Osteoblast (primary cell): Measurements from ENCODE around the gene AGT. TPM values are rescaled to one million over a fixed set of nuclear protein-coding genes. Genes with fewer than 3 reads are reported as not detected.

ENCODE experiments used
- DNase-seq: peaks from one replicate; pipeline ENCODE4 v3.0.0; 2011; ENCODE audit warnings: low spot score, mixed read lengths; ENCODE audit not compliant: insufficient read length; ENCODE audit errors: missing footprints
- H2AFZ ChIP-seq: 2 replicates; pipeline ENCODE4 v1.6.0; 2011; ENCODE audit warnings: mild to moderate bottlenecking, low read length
- H3K27ac ChIP-seq: 2 replicates; pipeline ENCODE4 v1.5.1; 2011; ENCODE audit warnings: mild to moderate bottlenecking, low read depth, low read length, moderate library complexity
- H3K27me3 ChIP-seq: 2 replicates; pipeline ENCODE4 v1.6.0; 2012; ENCODE audit warnings: mild to moderate bottlenecking, control low read depth, inconsistent platforms, low read length, moderate library complexity; ENCODE audit not compliant: insufficient read depth
- H3K36me3 ChIP-seq: 2 replicates; pipeline ENCODE4 v1.5.1; 2011; ENCODE audit warnings: mild to moderate bottlenecking, low read length, control low read depth, moderate library complexity; ENCODE audit not compliant: insufficient read depth
- H3K4me1 ChIP-seq: 2 replicates; pipeline ENCODE4 v1.5.1; 2011; ENCODE audit warnings: mild to moderate bottlenecking, low read length, control low read depth, moderate library complexity; ENCODE audit not compliant: insufficient read depth
- H3K4me2 ChIP-seq: 2 replicates; pipeline ENCODE4 v1.6.0; 2011; ENCODE audit warnings: mild to moderate bottlenecking, low read length; ENCODE audit not compliant: insufficient read depth
- H3K4me3 ChIP-seq: fragments of 200-600 bp; sonication (generic); 3 replicates; pipeline ENCODE4 v1.5.1; 2012; ENCODE audit warnings: mild to moderate bottlenecking, low read length, inconsistent platforms; ENCODE audit not compliant: insufficient read depth
- H3K79me2 ChIP-seq: 2 replicates; pipeline ENCODE4 v1.6.0; 2012; ENCODE audit warnings: mild to moderate bottlenecking, low read length, control low read depth, inconsistent platforms; ENCODE audit not compliant: insufficient read depth
- H3K9me3 ChIP-seq: 2 replicates; pipeline ENCODE4 v1.5.1; 2011; ENCODE audit warnings: low read depth, low read length, control low read depth
- H4K20me1 ChIP-seq: 2 replicates; pipeline ENCODE4 v1.6.0; 2012; ENCODE audit warnings: mild to moderate bottlenecking, low read length, control low read depth; ENCODE audit not compliant: insufficient read depth
- CTCF ChIP-seq: IDR thresholded peaks from 2 replicates; pipeline ENCODE4 v1.5.1; 2011; ENCODE audit warnings: mild to moderate bottlenecking, low read depth, low read length, moderate library complexity; ENCODE audit errors: extremely low read depth
- total RNA-seq: library from RNA; depleted of rRNA; stranded (reverse); fragments of >200 nt; gene quantifications from 2 replicates; pipeline ENCODE4 v1.2.3, GENCODE V29; 2012

The AGT gene
- total RNA-seq, 1 donor: 6.2 TPM

- Histone ChIP-seq H3K27me3 (no peaks in the 10 kb centered on the region), H4K20me1 (no peaks in the 10 kb centered on the region), H3K79me2 (no peaks in the 10 kb centered on the region), H2AFZ (no peak overlapping the region), H3K9me3 (no peaks in the 10 kb centered on the region), H3K4me3 (no peak overlapping the region), H3K4me2 (no peak overlapping the region), H3K4me1 (peaks cover 2% of the 10 kb centered on the region), H3K36me3 (no peaks in the 10 kb centered on the region), H3K27ac (no peak overlapping the region)
- peak; percentile 88 for DNase-seq
- no peak for TF ChIP-seq CTCF
These were observed 30.5 kb upstream of the AGT start for GRCh38 chr1:230744382-230744781.

- no peak overlapping the region for H3K27ac ChIP-seq
- H3K4me2 ChIP-seq: no peak overlapping the region
- peaks cover 2% of the 10 kb centered on the region for H3K4me1 ChIP-seq
- H3K79me2 ChIP-seq: no peaks in the 10 kb centered on the region
- DNase-seq: no peak
- H3K36me3 ChIP-seq: no peaks in the 10 kb centered on the region
- H3K9me3 ChIP-seq: no peaks in the 10 kb centered on the region
- H3K27me3 ChIP-seq: no peaks in the 10 kb centered on the region
- no peak overlapping the region for H2AFZ ChIP-seq
- TF ChIP-seq CTCF: no peak
- no peak overlapping the region for H3K4me3 ChIP-seq
- H4K20me1 ChIP-seq: no peaks in the 10 kb centered on the region
These were observed 30.0 kb upstream of the AGT start for GRCh38 chr1:230743899-230744298.

DNA sequence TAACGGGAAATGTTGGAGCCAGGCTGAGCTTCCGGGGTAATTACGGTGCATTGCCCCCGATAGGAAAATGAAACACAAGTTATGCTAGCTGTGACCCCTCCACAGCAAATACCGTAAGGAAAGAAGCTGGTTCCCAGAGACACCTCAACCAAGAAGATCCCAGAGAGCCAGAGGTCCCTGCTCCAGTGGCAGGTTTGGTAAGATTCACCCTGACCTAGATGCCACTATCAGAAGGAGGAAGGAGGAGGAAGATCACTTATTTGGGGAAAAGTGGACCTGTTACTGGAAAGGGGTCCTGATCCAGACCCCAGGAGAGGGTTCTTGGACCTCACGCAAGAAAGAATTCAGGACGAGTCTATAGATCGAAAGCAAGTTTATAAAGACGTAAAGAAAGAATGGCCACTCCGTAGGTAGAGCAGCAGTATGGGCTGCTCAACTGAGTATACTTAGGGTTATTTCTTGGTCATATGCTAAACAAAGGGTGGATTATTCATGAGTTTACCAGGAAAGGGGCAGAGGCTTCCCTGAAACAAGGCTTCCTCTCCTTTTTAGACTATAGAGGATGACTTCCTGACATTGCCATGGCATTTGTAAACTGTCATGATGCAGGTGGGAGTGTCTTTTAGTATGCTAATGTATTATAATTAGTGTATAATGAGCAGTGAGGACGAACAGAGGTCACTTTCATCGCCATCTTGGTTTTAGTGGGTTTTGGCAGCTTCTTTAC is 25.8 kb upstream of the AGT start:
- Histone ChIP-seq H2AFZ (no peak overlapping the region), H3K4me3 (no peak overlapping the region), H3K36me3 (no peaks in the 10 kb centered on the region), H3K27me3 (no peaks in the 10 kb centered on the region), H3K4me2 (no peak overlapping the region), H3K4me1 (peaks cover 2% of the 10 kb centered on the region), H3K79me2 (no peaks in the 10 kb centered on the region), H3K27ac (no peak overlapping the region), H3K9me3 (no peaks in the 10 kb centered on the region), H4K20me1 (no peaks in the 10 kb centered on the region)
- DNase-seq: no peak
- TF ChIP-seq CTCF: no peak

- no peaks in the 10 kb centered on the region for H4K20me1 ChIP-seq
- H3K36me3 ChIP-seq: no peaks in the 10 kb centered on the region
- no peaks in the 10 kb centered on the region for H3K9me3 ChIP-seq
- no peak overlapping the region for H3K27ac ChIP-seq
- H3K4me2 ChIP-seq: no peak overlapping the region
- no peaks in the 10 kb centered on the region for H3K4me1 ChIP-seq
- peak; percentile 58 for DNase-seq
- TF ChIP-seq CTCF: no peak
- no peak overlapping the region for H2AFZ ChIP-seq
- no peak overlapping the region for H3K4me3 ChIP-seq
- H3K27me3 ChIP-seq: no peaks in the 10 kb centered on the region
- no peaks in the 10 kb centered on the region for H3K79me2 ChIP-seq
These were observed 23.8 kb upstream of the AGT start for GRCh38 chr1:230737622-230738262.
